HS-5 (cell line): Measurements from ENCODE around the gene RTN3.
A peak's percentile ranks its signal among the peaks of the same experiment; 100 is the strongest.

ENCODE experiments used
- DNase-seq: peaks from one replicate; pipeline ENCODE4 v3.0.0-alpha.2; 2012; ENCODE audit warnings: low read depth

The RTN3 gene

GRCh38 chr11:63738720-63739360, 57.5 kb downstream of the RTN3 start:
- peak; percentile 49 for DNase-seq

DNA sequence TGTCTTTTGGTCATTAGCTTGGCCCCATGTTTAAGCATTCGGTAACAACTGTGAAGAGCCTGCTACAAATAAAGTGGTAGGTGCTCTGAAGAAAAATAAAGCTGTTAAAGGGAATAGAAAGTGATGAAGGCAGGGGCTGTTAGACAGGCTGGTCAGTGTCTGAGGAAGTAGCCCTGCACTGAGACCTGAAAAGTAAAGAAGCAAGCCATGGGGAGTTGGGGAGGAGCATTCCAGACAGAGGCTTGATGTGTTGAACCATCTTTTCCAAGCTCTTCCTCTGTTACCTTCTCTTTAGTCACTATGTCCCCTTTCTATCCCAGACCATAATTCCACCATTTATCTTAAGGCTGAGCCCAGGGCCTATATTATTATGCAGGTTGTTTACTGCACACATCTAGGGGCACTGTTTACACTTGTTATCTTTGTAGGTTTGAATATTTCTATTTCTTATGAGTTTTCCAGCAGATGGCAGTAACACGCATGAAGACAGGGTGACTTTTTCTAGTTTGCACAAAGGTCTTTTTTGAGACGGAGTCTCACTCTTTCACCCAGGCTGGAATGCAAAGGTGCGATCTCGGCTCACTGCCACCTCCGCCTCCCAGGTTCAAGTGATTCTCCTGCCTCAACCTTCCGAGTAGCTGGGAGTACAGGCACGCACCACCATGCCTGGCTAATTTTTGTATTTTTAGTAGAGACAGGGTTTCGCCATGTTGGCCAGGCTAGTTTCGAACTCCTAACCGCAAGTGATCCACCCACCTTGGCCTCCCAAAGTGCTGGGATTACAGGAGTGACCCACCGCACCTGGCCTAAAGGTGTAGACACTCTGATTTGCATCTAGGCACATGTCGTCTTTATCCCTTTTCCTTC, 64.2 kb downstream of the RTN3 start:
- DNase-seq = no peak

DNA sequence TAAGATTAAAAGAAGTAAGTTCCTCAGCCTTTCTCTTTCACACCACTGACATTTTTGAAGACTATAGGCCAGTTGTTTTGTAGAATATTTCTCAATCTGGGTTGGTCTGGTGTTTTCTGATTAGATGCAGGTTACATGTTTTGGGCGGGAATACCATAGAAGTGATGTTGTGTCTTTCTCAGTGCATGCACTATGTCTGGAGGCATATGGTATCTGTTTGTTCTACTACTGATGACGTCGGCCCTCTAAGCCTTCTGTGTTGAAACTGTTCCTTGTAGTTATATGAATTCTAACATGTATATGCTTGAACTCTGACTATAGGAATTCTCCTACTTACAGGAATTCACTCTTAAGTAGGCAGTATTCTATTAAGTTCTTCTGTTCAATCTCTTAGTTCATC, 65.7 kb downstream of the RTN3 start:
- no peak for DNase-seq

- DNase-seq = no peak
Measured at GRCh38 chr11:63749624-63750023, 68.3 kb downstream of the RTN3 start.

GRCh38 chr11:63756919-63757761, 75.8 kb downstream of the RTN3 start:
- DNase-seq = no peak

GRCh38 chr11:63760487-63761079, 79.3 kb downstream of the RTN3 start:
- DNase-seq = no peak

- DNase-seq = no peak
Measured at GRCh38 chr11:63761188-63761587, 79.9 kb downstream of the RTN3 start.

- DNase-seq = no peak
Measured at GRCh38 chr11:63761931-63762653, 80.8 kb downstream of the RTN3 start.

DNA sequence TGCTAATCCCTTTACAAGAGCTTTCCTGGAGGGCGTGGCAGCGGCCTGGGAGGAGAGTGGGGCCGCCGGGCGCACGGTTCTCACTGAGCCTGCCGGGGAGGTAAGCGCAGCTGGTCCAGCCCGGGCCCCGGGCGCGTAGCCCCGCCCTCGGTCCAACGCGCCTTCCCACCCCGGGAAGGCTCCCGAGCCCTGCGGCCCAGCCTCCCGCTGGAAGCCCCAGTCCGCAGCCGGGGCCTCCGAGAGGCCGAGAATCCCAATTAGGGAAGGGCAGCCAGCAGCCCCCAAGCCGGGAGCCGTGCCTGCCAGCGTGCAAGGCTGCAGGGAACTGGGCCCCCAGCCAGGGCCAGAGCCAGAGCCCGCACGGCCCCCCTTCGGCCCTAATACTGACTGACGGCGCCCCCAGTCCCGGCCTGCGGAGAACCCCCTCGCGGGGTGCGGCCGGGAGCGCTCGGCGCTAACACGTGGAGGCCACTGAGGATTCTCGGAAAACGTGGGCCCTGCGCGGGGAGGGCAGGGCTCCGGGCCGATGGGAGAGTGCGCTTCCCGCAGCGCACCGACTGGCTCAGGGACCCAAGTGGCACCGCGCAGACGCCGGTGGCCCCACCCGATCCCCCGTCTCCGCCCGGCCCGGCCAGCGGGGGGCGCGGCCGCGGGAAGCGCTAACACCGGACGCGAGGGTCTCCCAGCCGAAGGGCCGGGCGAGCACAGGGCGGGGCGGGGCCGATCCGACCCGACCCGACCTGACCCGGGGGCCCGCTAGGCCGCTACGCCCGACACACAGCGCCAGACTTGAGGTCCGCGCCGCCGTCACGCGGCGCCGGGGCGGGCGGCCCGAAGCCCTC, 81.6 kb downstream of the RTN3 start:
- no peak for DNase-seq

DNA sequence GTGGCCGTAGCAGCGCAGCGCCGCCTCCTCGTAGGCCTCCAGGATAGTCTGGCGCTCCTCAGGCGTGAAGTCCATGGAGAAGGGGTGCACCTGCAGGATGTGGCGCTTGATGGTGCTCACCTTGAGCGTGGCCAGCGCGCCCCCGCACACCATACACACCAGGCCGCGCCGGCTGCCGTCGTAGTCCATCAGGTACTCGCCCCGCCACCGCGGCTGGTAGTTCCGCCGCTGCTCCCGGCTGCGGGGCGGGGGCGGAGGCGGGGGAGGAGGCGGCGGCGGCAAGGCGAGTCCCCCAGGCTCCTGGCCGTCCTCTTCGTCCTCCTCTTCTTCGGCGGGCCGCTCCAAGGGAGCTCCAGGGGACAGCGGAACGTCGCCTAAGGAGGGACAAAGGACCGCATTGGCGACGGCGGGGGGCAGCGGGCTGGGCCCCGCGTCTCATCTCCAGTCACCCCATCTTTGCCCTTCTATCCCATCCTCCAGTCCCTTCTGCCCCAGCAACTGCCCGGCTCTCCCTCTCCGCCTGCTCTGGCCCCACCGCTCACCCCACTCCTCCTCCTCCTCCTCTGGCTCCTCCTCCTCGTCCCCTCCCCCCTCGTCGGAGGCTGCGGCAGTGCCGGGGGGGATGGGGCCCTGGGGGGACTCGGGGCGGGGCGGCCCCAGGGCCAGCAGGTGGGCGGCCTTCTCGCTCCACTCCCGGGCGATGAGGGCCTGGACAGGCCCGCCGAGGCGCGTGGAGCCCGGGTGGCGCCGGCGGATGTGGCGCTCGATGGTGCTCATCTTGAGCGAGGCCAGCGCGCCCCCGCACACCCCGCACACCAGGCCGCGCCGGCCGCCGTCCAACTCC, 82.4 kb downstream of the RTN3 start:
- no peak for DNase-seq

GRCh38 chr11:63764340-63764678, 83.0 kb downstream of the RTN3 start:
- DNase-seq = no peak

DNA sequence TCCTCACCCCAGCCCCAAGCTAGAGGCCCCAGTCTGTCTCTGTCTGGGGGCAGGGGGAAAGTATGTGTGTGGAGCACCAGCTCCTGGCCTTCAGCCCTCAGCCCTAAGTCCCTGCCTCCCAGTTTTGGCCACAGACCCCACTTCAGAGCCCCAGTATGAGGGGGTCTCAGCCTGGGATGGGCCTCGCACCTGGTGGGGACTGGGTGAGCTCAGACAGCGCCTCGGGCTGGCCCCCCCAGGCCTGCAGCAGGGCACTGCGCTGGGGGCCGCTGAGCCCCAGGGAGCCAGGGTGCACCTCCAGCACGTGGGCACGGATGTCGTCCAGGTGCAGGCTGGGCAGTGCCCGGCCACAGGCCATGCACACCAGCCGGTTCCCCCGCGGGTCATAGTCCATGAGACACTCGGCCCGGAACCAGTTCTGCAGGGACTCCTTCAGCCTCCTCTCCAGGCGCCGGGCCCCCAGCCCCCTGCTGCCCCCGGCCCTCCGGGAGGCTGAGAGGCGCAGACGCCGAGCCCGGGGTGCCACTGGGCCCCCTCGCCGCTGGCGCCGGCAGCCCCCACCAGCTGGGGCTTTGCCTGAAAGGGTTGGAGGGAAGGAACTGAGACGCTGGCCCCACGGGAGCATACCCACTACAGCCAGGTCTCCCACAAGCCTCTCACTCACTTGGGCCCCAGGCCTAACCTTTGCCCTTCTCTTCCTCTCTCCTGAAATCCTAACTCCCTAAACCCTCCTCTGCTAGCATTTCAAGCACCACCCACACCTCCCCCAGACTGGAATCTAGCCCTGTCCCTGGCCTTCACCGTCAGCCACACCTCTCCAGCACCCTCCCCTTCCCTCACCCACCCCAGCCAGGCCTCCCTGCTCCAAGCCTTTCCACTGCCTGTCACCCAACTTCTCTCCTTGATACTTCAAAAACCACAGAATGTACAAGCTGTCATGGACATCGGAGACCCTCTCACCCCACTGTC, 83.7 kb downstream of the RTN3 start:
- DNase-seq = no peak

DNA sequence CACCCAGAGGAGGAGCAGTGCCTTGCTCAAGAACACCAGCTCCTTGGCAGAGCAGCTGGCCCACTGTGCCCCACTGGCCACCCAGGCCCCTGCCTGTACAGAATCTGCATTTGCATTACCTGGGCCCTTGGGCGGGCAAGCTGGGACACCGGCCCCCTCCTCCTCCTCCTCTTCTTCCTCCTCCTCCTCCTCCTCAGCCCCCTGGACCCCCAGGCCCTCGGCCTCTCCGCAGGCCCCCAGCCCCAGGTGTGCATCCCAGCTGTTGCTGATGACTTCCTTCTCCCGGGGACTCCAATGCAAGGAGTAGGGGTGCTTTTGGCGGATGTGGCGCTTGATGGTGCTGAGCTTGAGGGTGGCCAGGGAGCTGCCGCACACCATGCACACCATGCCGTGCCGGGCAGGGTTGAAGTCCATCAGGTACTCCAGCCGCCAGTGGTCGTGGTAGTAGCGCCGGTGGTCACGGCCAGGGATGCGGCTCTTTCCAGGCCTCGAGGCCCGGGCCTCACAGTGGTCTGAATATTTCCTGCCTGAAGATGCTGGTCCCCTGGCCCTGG, 84.5 kb downstream of the RTN3 start:
- DNase-seq = no peak

DNA sequence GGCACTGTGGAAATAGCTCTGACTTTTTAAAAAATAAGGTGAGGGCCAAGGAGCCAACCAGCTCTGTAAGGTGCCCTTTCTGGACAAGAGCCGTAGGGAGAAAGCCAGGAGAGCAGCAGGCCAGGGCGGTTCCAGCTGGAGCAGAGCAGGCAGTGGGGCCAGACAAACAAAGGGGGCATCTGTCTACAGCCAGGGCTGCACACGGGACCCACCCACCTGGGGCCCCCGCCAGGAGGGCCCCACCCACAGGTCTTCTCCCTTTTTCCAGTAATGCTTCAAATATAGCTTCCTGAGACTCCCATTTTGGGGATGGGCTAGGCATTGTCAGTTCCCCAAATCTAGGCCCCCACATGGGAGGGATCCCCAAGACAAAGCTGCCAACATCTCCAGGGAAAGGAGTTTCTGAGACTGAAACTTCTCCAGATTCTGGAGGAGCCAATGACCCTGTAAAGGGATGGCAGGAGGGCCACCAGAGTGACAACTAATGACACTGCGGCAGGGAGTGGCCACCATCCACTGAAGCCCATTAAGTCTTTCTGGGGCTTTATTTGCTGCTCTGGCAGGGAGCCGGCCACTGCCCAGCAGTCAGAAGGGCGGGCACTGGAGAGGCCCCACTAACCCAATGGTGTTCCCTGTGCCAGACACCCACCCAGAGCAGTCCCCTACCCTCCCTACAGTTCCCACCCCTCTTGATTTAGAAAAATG, 85.4 kb downstream of the RTN3 start:
- no peak for DNase-seq

DNA sequence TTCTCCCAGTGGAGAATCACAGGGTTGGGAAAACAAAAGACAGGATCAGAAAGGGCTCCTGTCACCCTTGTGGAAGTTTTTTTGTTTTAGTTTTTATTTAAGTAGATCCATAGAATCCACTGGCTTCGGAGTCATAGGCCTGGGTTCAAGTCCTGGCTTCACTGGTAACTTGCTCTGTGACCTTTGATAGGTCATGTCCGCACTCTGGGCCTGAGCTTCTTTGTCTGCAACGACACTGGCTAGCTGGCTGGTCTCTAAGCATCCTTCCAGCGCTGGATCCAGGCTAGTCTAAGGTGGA, 85.9 kb downstream of the RTN3 start:
- no peak for DNase-seq

DNA sequence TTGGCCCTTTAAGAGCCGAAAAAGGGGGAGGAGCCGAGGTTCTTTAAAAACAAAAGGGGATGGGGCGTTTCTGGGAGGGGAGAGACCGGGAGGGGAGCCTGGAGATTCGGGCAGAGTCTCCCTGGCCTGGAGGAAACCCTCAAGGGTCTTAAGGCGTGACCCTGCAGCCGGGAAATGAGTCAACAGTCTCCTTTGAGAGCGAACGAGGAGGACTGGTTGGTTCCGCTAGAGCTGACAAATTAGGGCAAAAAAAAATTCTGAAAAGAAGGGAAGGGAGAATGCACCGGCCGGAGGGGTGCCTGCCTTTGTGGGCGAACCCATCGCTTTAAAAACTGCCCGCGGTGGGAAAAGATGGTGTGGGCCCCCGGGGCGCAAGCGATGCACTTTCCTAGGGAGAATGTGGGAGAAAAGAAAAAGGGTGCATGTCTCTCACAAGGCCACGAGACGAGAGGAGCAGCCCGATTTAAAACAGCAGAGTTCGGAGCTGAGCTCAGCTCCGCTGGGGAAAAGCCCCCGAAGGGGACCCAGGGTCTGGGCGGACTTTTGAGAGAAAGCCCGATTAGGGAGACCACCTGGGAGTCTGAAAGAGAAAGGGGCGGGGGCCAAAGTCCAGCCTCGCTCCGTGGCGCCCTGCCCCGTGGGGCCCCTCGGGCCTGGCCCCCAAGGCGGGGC, 86.4 kb downstream of the RTN3 start:
- DNase-seq = peak; percentile 37
